ENCODE results near the gene ABLIM3.

Gene ABLIM3

DNA sequence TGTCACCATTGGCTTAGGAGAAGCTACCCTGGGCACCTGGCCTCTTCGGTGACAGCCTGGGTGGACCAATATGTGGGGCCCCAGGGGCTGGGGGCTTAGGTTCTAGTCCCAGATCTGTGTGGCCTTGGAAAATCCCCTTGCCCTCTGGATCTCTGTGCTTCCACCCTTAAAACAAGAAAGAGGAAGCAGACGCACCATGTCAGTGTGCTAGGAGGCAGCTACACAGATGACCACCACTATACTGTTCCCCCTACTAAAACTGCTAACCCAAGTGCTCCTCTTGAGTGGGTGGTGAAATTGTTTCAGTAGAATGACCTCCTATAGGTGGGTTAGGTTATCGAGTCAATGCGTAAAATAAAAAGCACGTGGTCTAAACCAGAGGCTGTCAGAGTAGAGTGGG lies 161.3 kb downstream of the ABLIM3 start:
- TF ChIP-seq SPI1 (IDR thresholded peaks at IDR 0.05; ENCODE audit: low read depth, low read length): no peak
- TF ChIP-seq POU2F2 (IDR thresholded peaks at IDR 0.05; ENCODE audit: low read depth, low read length): no peak
- TF ChIP-seq PAX5 (IDR thresholded peaks at IDR 0.05; ENCODE audit: insufficient read depth, low read length, severe bottlenecking): no peak
- no peak for TF ChIP-seq POLR2AphosphoS5 (IDR thresholded peaks at IDR 0.05; ENCODE audit: low read depth, low read length)
- no peak for TF ChIP-seq TAF1 (IDR thresholded peaks at IDR 0.05; ENCODE audit: low read depth, low read length)
- no peak for TF ChIP-seq POLR2A (IDR thresholded peaks at IDR 0.05; ENCODE audit: low read depth, low read length)
- DNase-seq (ENCODE audit: insufficient read length, low spot score) (no peak), FAIRE-seq (no peak)

DNA sequence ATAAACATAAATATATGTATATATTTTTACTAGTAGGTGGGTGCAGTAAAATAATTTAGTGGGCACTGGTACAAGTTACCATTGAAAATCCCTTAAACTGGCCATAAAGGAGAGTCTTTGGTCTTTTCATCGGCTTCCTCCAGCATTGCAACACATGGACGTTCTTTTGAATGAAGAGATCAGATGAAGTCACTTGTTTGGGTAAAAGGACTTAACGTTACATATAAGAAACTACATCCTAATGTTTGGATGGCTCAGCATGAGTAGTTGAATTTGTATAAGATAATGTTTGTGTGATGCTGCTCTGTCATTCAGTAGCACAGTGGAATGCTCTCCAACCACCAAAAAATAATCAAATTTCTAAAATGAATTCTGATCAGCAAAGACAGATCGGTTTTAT lies 161.9 kb downstream of the ABLIM3 start:
- DNase-seq (ENCODE audit: insufficient read length, low spot score) (no peak), FAIRE-seq (no peak)
- TF ChIP-seq PAX5 (IDR thresholded peaks at IDR 0.05; ENCODE audit: insufficient read depth, low read length, severe bottlenecking) (no peak), POLR2A (IDR thresholded peaks at IDR 0.05; ENCODE audit: low read depth, low read length) (no peak)

DNA sequence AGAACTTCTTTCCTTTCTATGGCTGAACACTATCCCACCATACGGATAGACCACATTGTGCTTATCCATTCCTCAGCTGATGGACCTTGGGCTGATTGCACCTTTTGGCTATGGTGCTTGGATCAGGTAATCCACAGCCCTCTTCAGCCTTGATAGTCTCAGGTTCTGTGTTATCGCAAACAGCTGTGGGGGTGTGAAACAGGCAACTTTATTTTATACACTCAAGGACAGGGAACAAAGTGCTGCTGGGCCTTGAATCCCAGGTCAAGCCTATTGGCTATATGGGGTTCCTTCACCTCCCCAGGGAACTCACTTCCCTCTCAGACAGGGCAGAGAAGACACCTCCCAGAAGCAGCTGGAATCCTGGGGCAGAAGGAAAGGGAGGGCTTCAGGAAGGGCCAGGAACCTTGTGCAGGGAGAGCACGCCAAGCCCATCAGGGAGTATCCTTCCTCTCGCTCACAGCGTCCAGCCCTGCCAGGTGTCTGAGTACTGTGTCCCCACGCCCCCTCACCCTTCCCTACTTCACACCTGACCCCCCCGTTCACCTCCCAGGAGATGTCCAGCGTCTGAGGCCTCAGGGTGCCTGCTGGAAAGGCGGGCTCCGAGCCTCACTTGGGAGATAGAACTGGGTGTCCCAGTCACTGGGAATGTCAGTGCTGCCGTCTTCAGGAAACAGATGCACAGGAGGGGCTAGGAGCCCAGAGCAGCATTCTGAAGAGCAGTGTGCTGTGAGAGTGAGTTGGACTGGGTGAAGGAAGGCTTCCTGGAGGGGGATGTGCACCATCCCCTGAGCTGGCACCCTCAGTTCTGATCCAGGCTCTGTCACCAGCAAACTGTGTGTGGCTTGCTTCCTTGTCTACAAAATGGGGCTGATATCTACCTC lies 163.1 kb downstream of the ABLIM3 start:
- no peak for DNase-seq (ENCODE audit: insufficient read length, low spot score)
- FAIRE-seq: no peak
- TF ChIP-seq POU2F2 (IDR thresholded peaks at IDR 0.05; ENCODE audit: low read depth, low read length) (no peak), POLR2AphosphoS5 (IDR thresholded peaks at IDR 0.05; ENCODE audit: low read depth, low read length) (no peak), POLR2A (IDR thresholded peaks at IDR 0.05; ENCODE audit: low read depth, low read length) (no peak)

DNA sequence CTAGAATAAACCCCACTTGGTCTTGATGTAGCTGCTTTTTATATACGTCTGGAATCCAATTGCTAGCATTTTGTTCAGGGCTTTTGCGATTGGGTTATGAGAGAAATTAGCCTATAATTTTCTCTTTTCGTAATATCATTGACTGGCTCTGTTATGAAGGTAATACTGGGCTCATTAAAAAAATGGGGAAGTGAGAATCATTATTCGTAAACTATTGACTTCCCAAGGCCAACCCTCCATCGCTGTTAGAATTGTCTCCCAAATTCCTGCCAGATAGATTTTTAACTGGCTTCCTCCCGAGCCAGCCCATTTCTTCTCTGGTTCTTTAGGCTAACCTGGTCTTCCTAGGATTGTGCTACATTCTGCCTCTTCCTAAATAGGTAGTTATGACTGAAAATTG lies 168.1 kb downstream of the ABLIM3 start:
- FAIRE-seq (no peak), DNase-seq (ENCODE audit: insufficient read length, low spot score) (no peak)
- TF ChIP-seq SPI1 (IDR thresholded peaks at IDR 0.05; ENCODE audit: low read depth, low read length) (peak; percentile 80), POLR2A (IDR thresholded peaks at IDR 0.05; ENCODE audit: low read depth, low read length) (no peak)
